Amniotic stem cell (primary cell): ENCODE results near the gene NRG3.
"Not testable (repeated sequence)": the region's sequence is repeated elsewhere in the genome, so short reads cannot be mapped to it uniquely, and the experiment has no call there.

ENCODE experiments used
- DNase-seq: peaks from one replicate; lab custom pipeline; 2025; lab: John Stamatoyannopoulos, UW

NRG3 gene

GRCh38 chr10:82916941-82917340, 1041.9 kb downstream of the NRG3 start:
- DNase-seq, result no peak

GRCh38 chr10:82918022-82918421, 1043.0 kb downstream of the NRG3 start:
- DNase-seq, result no peak

- no peak for DNase-seq
Observed at GRCh38 chr10:82922046-82922445, 1047.1 kb downstream of the NRG3 start.

GRCh38 chr10:82922755-82923154, 1047.8 kb downstream of the NRG3 start:
- no peak for DNase-seq

GRCh38 chr10:82924711-82925110, 1049.7 kb downstream of the NRG3 start:
- DNase-seq, result no peak

GRCh38 chr10:82925547-82925946, 1050.6 kb downstream of the NRG3 start:
- no peak for DNase-seq

GRCh38 chr10:82932451-82932850, 1057.5 kb downstream of the NRG3 start:
- DNase-seq, result no peak

- DNase-seq, result no peak
Observed at GRCh38 chr10:82934429-82934828, 1059.4 kb downstream of the NRG3 start.

- DNase-seq, result no peak
Observed at GRCh38 chr10:82934947-82935346, 1060.0 kb downstream of the NRG3 start.

GRCh38 chr10:82938331-82938730, 1063.3 kb downstream of the NRG3 start:
- DNase-seq, result no peak

GRCh38 chr10:82942286-82943099, 1067.5 kb downstream of the NRG3 start:
- no peak for DNase-seq

- no peak for DNase-seq
Observed at GRCh38 chr10:82943142-82943541, 1068.1 kb downstream of the NRG3 start.

GRCh38 chr10:82949816-82950575, 1075.0 kb downstream of the NRG3 start:
- no peak for DNase-seq

- no peak for DNase-seq
Observed at GRCh38 chr10:82953331-82953730, 1078.3 kb downstream of the NRG3 start.

- no peak for DNase-seq
Observed at GRCh38 chr10:82953909-82954308, 1078.9 kb downstream of the NRG3 start.

GRCh38 chr10:82960421-82961060, 1085.5 kb downstream of the NRG3 start:
- DNase-seq, result not testable (repeated sequence)

GRCh38 chr10:82961864-82962263, 1086.9 kb downstream of the NRG3 start:
- DNase-seq, result no peak

GRCh38 chr10:82966130-82966529, 1091.1 kb downstream of the NRG3 start:
- no peak for DNase-seq

- DNase-seq, result no peak
Observed at GRCh38 chr10:82968533-82968932, 1093.5 kb downstream of the NRG3 start.

GRCh38 chr10:82969405-82969804, 1094.4 kb downstream of the NRG3 start:
- no peak for DNase-seq

- no peak for DNase-seq
Observed at GRCh38 chr10:82980321-82980720, 1105.3 kb downstream of the NRG3 start.

GRCh38 chr10:82981137-82981723, 1106.2 kb downstream of the NRG3 start:
- DNase-seq, result no peak
